Mesenchymal stem cell (in vitro differentiated cells and primary cell): ENCODE results near the gene PAGR1.
A peak's percentile ranks its signal among the peaks of the same experiment; 100 is the strongest.
"Not testable (repeated sequence)": the region's sequence is repeated elsewhere in the genome, so short reads cannot be mapped to it uniquely, and the experiment has no call there.

Source experiments
- DNase-seq: peaks from one replicate; pipeline ENCODE4 v3.0.0-alpha.2; 2013
- H2AFZ ChIP-seq: one replicate; pipeline ENCODE4 v1.6.1; 2013; ENCODE audit warnings: low read depth, mild to moderate bottlenecking, control low read depth, inconsistent platforms, low read length, moderate library complexity
- H2AK5ac ChIP-seq: 2 replicates; pipeline ENCODE4 v1.6.1; 2013; ENCODE audit warnings: low read length, moderate library complexity, mild to moderate bottlenecking, inconsistent platforms; ENCODE audit not compliant: severe bottlenecking
- H2BK120ac ChIP-seq: one replicate; pipeline ENCODE4 v1.6.1; 2013; ENCODE audit warnings: low read depth, mild to moderate bottlenecking, inconsistent platforms, low read length, moderate library complexity
- H2BK12ac ChIP-seq, 2 experiments: one replicate each; pipeline ENCODE4 v1.6.1; 2013; ENCODE audit warnings: inconsistent platforms in 2 of 2, low read length in 2 of 2, mild to moderate bottlenecking in 2 of 2, moderate library complexity in 2 of 2, control low read depth in 1 of 2
- H2BK15ac ChIP-seq: one replicate; pipeline ENCODE4 v1.6.1; 2013; ENCODE audit warnings: mild to moderate bottlenecking, low read depth, inconsistent platforms; ENCODE audit not compliant: poor library complexity, severe bottlenecking
- H2BK5ac ChIP-seq: 2 replicates; pipeline ENCODE4 v1.6.1; 2013; ENCODE audit warnings: low read depth, mild to moderate bottlenecking, low read length, control low read depth, inconsistent platforms; ENCODE audit not compliant: poor library complexity, severe bottlenecking
- H3K14ac ChIP-seq, 2 experiments: one replicate each; pipeline ENCODE4 v1.6.1; 2013; ENCODE audit warnings: inconsistent platforms in 2 of 2, low read length in 2 of 2, control low read depth in 1 of 2, mild to moderate bottlenecking in 1 of 2, moderate library complexity in 1 of 2
- H3K18ac ChIP-seq, 2 experiments: one replicate each; pipeline ENCODE4 v1.6.1; 2013; ENCODE audit warnings: inconsistent platforms in 2 of 2, low read length in 2 of 2, control low read depth in 1 of 2, low read depth in 1 of 2, mild to moderate bottlenecking in 1 of 2
- H3K23ac ChIP-seq, 2 experiments: one replicate each; pipeline ENCODE4 v1.6.1; 2013; ENCODE audit warnings: inconsistent platforms in 2 of 2, low read length in 2 of 2, mild to moderate bottlenecking in 2 of 2, moderate library complexity in 2 of 2, control low read depth in 1 of 2
- H3K27ac ChIP-seq: 2 replicates; pipeline ENCODE4 v1.5.1; 2013; ENCODE audit warnings: mild to moderate bottlenecking, moderate library complexity, low read length, control low read depth, inconsistent platforms; ENCODE audit not compliant: poor library complexity, severe bottlenecking
- H3K27me3 ChIP-seq, 2 experiments: 2 replicates each; pipeline versions ENCODE4 v1.6.1 to v1.7.0; 2013; ENCODE audit warnings: low read length in 2 of 2, mild to moderate bottlenecking in 2 of 2, moderate library complexity in 2 of 2, control low read depth in 1 of 2, inconsistent platforms in 1 of 2; ENCODE audit not compliant: control insufficient read depth in 1 of 2, insufficient read depth in 1 of 2
- H3K36me3 ChIP-seq, 2 experiments: 2 replicates each; pipeline versions ENCODE4 v1.6.1 to v1.7.0; 2013; ENCODE audit warnings: low read length in 2 of 2, control low read depth in 1 of 2, inconsistent platforms in 1 of 2, low read depth in 1 of 2, mild to moderate bottlenecking in 1 of 2; ENCODE audit not compliant: insufficient read depth in 2 of 2, control insufficient read depth in 1 of 2
- H3K4ac ChIP-seq, 2 experiments: one replicate each; pipeline ENCODE4 v1.6.1; 2013; ENCODE audit warnings: inconsistent platforms in 2 of 2, low read length in 2 of 2, mild to moderate bottlenecking in 2 of 2, moderate library complexity in 2 of 2, control low read depth in 1 of 2, low read depth in 1 of 2
- H3K4me1 ChIP-seq: 2 replicates; pipeline ENCODE4 v1.6.1; 2013; ENCODE audit warnings: low read depth, low read length, control low read depth; ENCODE audit not compliant: control insufficient read depth, insufficient read depth
- H3K4me2 ChIP-seq: 2 replicates; pipeline ENCODE4 v1.6.1; 2013; ENCODE audit warnings: low read length, mild to moderate bottlenecking, inconsistent platforms; ENCODE audit not compliant: poor library complexity, severe bottlenecking
- H3K4me3 ChIP-seq, 2 experiments: 2 replicates each; pipeline versions ENCODE4 v1.5.1 to v1.7.0; 2013; ENCODE audit warnings: low read length in 2 of 2, mild to moderate bottlenecking in 2 of 2, control low read depth in 1 of 2, low read depth in 1 of 2; ENCODE audit not compliant: insufficient read depth in 1 of 2
- H3K79me1 ChIP-seq: replicated peaks from 2 replicates; pipeline ENCODE4 v1.6.1; 2013; ENCODE audit warnings: mild to moderate bottlenecking, control low read depth, low read length, inconsistent platforms; ENCODE audit not compliant: poor library complexity, severe bottlenecking
- H3K9ac ChIP-seq: 2 replicates; pipeline ENCODE4 v1.7.0; 2013; ENCODE audit warnings: mild to moderate bottlenecking, low read length, moderate library complexity
- H3K9me3 ChIP-seq: 2 replicates; pipeline ENCODE4 v1.7.0; 2013; ENCODE audit warnings: mild to moderate bottlenecking, low read length; ENCODE audit not compliant: control insufficient read depth
- H4K8ac ChIP-seq: one replicate; pipeline ENCODE4 v1.6.1; 2013; ENCODE audit warnings: inconsistent platforms, mild to moderate bottlenecking, low read length, moderate library complexity
- H4K91ac ChIP-seq: one replicate; pipeline ENCODE4 v1.6.1; 2013; ENCODE audit warnings: mild to moderate bottlenecking, low read length, inconsistent platforms
- WGBS: methylation state at CpG from one replicate; pipeline ENCODE4 v1.1.7; 2013; ENCODE audit warnings: mixed read lengths; 5-methylcytosine and 5-hydroxymethylcytosine counted together

Gene PAGR1

GRCh38 chr16:29790949-29791844 is 24.8 kb upstream of the PAGR1 start:
- Histone ChIP-seq H4K8ac (no peak overlapping the region), H3K27ac (no peak overlapping the region), H4K91ac (peak overlapping the region; percentile 36), H2BK15ac (no peak overlapping the region), H3K23ac (no peak overlapping the region), H2AFZ (peak overlapping the region; percentile 75), H3K4me1 (peaks cover 7% of the 10 kb centered on the region), H3K79me1 (peaks cover 17% of the 10 kb centered on the region), H2AK5ac (no peak overlapping the region), H2BK5ac (no peak overlapping the region), H2BK120ac (no peak overlapping the region), H3K9ac (peak overlapping the region; percentile 90), H3K4me3 (peak overlapping the region; percentile 91 to 98), H3K18ac (peak overlapping the region; percentile 37 to 71), H3K4me2 (peak overlapping the region; percentile 85), H3K36me3 (no peaks in the 10 kb centered on the region), H3K4ac (no peak overlapping the region), H3K27me3 (no peaks in the 10 kb centered on the region), H3K9me3 (no peaks in the 10 kb centered on the region), H3K14ac (peak overlapping the region in 1 of 2 experiments; percentile 53), H2BK12ac (no peak overlapping the region)
- whole genome bisulfite sequencing: 3% methylated on average over 27 of the region's 31 CpGs
- peak; percentile 25 for DNase-seq

GRCh38 chr16:29791845-29792807 is 23.8 kb upstream of the PAGR1 start:
- DNase-seq: no peak
- H3K36me3 ChIP-seq: peaks cover 6 to 7% of the 10 kb centered on the region in 2 experiments
- H2BK12ac ChIP-seq: no peak overlapping the region
- peak overlapping the region; percentile 90 for H3K9ac ChIP-seq
- H2BK15ac ChIP-seq: no peak overlapping the region
- no peak overlapping the region for H3K4ac ChIP-seq
- no peak overlapping the region for H3K4me2 ChIP-seq
- no peaks in the 10 kb centered on the region for H3K27me3 ChIP-seq
- H3K4me1 ChIP-seq: peaks cover 7% of the 10 kb centered on the region
- no peak overlapping the region for H3K23ac ChIP-seq
- H3K79me1 ChIP-seq: peaks cover 26% of the 10 kb centered on the region
- H3K4me3 ChIP-seq: peak overlapping the region in 1 of 2 experiments; percentile 91
- H3K27ac ChIP-seq: no peak overlapping the region
- H2BK5ac ChIP-seq: no peak overlapping the region
- H4K91ac ChIP-seq: no peak overlapping the region
- H3K18ac ChIP-seq: no peak overlapping the region
- H3K14ac ChIP-seq: no peak overlapping the region
- no peak overlapping the region for H2AFZ ChIP-seq
- H2AK5ac ChIP-seq: no peak overlapping the region
- no peaks in the 10 kb centered on the region for H3K9me3 ChIP-seq
- no peak overlapping the region for H2BK120ac ChIP-seq
- H4K8ac ChIP-seq: no peak overlapping the region
- 84% methylated on average over 8 of the region's 9 CpGs for WGBS

GRCh38 chr16:29793153-29793552 is 22.8 kb upstream of the PAGR1 start:
- not testable (repeated sequence) for H2BK5ac ChIP-seq, H4K91ac ChIP-seq, H3K9me3 ChIP-seq, H3K4me3 ChIP-seq, H4K8ac ChIP-seq, H3K4ac ChIP-seq, H3K14ac ChIP-seq, H3K27ac ChIP-seq, H2AFZ ChIP-seq, H3K4me2 ChIP-seq, H2AK5ac ChIP-seq, H3K9ac ChIP-seq, H3K18ac ChIP-seq, H2BK12ac ChIP-seq, H3K4me1 ChIP-seq, DNase-seq, H3K23ac ChIP-seq, H3K27me3 ChIP-seq, H2BK120ac ChIP-seq, H2BK15ac ChIP-seq
- WGBS: 98% methylated on average over 18 of the region's 18 CpGs
- H3K79me1 ChIP-seq: peaks cover 29% of the 10 kb centered on the region
- peaks cover 9 to 17% of the 10 kb centered on the region in 2 experiments for H3K36me3 ChIP-seq
